Gastroesophageal sphincter (tissue), 3 donors: ENCODE results near the gene RAB3D.

Source experiments
- CTCF ChIP-seq, 4 experiments: fragments of 200-600 bp in 2 of 4; fragments of 450-650 bp in 2 of 4; sonication (generic) in 1 of 4; IDR thresholded peaks; one replicate each; pipeline ENCODE4 v1.5.1; 2017 to 2019; ENCODE audit warnings: antibody characterized with exemption in 4 of 4, mild to moderate bottlenecking in 2 of 4, moderate library complexity in 2 of 4
- POLR2A ChIP-seq, 2 donors: fragments of 450-650 bp; IDR thresholded peaks; one replicate each; pipeline ENCODE4 v1.6.1; 2017; ENCODE audit warnings: antibody characterized with exemption in 2 of 2, mild to moderate bottlenecking in 2 of 2, moderate library complexity in 1 of 2
- POLR2AphosphoS5 ChIP-seq: sonication (generic); formaldehyde crosslinking; IDR thresholded peaks from one replicate; pipeline ENCODE4 v1.6.1; 2017; ENCODE audit warnings: antibody characterized with exemption

- TF ChIP-seq CTCF (IDR thresholded peaks at IDR 0.05) (no peak), POLR2A (IDR thresholded peaks at IDR 0.05) (no peak), POLR2AphosphoS5 (no peak)
Observed at GRCh38 chr19:11304936-11305335, 34.5 kb downstream of the RAB3D start.
